ENCODE results near the gene IPO13.
A peak's percentile ranks its signal among the peaks of the same experiment; 100 is the strongest.

Gene IPO13

DNA sequence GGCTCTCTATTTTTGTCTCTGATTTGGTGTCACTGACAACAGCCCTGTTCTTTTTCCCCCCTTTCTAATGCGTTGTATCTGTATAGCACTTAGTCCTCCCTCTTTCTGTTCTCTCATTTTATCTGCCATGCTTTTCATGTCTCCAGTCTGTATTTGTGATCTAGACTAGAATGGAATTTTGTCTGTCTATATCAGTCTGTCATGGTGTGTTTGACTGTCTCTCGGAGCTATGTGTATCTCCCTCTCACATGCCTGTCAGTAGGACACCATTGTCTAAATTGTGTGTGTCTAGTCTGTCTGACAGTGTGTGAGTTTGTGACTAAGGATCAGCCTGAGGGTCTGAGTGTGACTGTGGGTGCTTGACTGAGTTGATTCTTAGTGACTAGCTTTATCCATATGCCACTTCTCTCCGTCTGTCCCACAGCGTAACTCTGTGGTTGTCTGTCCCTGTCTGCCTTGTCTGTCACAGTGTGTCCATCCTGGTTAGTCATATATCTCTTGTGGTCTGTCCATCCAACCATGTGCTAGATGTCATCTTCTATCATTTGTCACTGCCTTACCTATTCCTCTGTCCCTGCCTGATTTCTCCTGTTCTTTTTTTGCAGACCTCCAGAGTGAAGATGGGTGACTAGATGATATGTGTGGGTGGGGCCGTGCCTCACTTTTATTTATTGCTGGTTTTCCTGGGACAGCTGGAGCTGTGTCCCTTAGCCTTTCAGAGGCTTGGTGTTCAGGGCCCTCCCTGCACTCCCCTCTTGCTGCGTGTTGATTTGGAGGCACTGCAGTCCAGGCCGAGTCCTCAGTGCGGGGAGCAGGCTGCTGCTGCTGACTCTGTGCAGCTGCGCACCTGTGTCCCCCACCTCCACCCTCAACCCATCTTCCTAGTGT lies 30.9 kb downstream of the IPO13 start:
- DNase-seq (ENCODE audit: insufficient read length, low spot score) (no peak), FAIRE-seq (no peak)
- no peak for TF ChIP-seq POLR2A (IDR thresholded peaks at IDR 0.05; ENCODE audit: low read depth, low read length)

DNA sequence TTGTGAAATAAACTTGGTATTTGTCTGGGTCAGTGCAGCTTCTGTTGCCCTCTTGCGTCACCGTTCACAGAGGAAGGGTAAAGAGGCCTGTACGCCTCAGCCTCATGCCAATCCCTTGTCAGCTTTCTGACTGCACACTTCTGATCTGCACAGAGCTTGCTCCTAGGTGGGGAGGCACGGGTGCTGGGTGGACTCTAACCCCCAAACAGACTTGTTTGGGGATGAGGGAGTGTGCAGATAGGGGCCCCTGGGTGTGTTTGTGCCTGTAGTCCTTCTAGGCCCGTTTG lies 31.5 kb downstream of the IPO13 start:
- FAIRE-seq (no peak), DNase-seq (ENCODE audit: insufficient read length, low spot score) (no peak)
- no peak for TF ChIP-seq POLR2A (IDR thresholded peaks at IDR 0.05; ENCODE audit: low read depth, low read length)

- TF ChIP-seq POLR2A (IDR thresholded peaks at IDR 0.05; ENCODE audit: low read depth, low read length), result no peak
- FAIRE-seq (no peak), DNase-seq (ENCODE audit: insufficient read length, low spot score) (peak; percentile 78)
These were observed 32.0 kb downstream of the IPO13 start, which contains the start of gene B4GALT2 for GRCh38 chr1:43978551-43979260. Gene B4GALT2, plus strand, starts transcription at chr1:43979210. Its CDS starts 1,951 bp downstream, at chr1:43981161.

DNA sequence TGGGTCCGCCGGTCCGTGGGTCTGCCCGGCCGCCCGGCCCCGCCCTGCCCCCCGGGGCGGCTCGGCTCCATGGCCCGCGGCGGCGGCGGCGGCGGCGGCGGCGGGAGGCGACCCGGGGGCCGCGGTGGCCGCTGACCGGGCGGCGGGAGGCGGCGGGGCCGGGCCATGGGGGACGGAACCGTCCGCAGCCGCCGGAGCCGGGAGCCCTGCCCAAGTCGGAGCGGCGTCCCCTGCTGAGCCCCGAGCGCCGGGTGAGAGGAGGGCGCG lies 32.4 kb downstream of the IPO13 start:
- FAIRE-seq, result no peak
- no peak for DNase-seq (ENCODE audit: insufficient read length, low spot score)
- 0 out of 2 replicates have a peak, but pooled peaks have one; percentile 4 for TF ChIP-seq POLR2A (IDR thresholded peaks at IDR 0.05; ENCODE audit: low read depth, low read length)

- no peak; the same call in none of the 2 replicates for TF ChIP-seq POLR2A (IDR thresholded peaks at IDR 0.05; ENCODE audit: low read depth, low read length)
- FAIRE-seq, result no peak
- peak; percentile 82 for DNase-seq (ENCODE audit: insufficient read length, low spot score)
These were observed 32.9 kb downstream of the IPO13 start for GRCh38 chr1:43979528-43980254.

DNA sequence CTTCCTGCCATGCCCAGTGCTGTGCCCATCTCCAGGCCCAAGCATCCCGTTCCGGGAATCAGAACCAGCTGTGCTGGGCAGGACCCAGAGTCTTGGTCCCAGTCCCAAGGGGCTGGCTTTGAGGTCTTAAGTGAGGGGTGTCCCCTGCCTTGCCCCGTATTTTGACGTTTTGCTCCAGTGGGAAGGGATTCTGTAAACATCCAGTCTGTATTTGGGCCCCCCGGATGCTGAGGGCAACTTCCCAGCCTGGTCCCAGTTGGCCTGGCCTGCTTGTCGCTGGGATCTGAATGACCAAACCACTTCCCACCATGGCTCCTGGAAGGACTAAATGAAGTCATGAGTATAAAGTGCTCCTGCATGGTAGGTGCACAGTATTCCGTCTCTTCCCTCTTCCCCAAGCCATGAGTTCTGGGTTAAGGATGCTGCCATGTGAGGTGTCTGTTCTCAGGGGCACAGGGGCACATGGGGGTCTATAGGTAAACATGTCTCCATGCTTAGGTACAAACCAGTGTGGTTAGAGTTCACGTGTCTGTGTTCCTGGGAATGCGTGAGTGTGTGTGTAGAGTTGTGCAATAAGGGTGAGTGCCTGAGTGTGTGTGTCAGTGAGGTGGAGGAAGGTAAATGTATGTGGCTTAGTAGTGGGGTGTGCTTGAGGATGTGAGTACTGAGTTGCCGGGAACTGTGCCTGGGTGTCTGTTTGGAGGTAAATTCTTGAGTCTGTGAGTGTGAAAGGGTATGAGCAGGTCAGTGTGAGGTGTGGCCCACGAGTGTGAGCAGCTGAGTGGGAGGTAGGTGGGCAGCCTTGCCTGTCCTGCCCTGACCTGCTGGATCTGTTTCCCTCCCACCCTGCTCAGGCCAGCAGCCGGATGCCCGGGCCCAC lies 33.7 kb downstream of the IPO13 start:
- no peak for DNase-seq (ENCODE audit: insufficient read length, low spot score)
- TF ChIP-seq POLR2A (IDR thresholded peaks at IDR 0.05; ENCODE audit: low read depth, low read length), result no peak
- FAIRE-seq, result no peak

DNA sequence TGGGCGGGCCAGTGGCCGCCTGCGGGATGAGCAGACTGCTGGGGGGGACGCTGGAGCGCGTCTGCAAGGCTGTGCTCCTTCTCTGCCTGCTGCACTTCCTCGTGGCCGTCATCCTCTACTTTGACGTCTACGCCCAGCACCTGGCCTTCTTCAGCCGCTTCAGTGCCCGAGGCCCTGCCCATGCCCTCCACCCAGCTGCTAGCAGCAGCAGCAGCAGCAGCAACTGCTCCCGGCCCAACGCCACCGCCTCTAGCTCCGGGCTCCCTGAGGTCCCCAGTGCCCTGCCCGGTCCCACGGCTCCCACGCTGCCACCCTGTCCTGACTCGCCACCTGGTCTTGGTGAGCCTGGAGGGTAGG lies 34.4 kb downstream of the IPO13 start:
- no peak for TF ChIP-seq POLR2A (IDR thresholded peaks at IDR 0.05; ENCODE audit: low read depth, low read length)
- FAIRE-seq (no peak), DNase-seq (ENCODE audit: insufficient read length, low spot score) (no peak)

DNA sequence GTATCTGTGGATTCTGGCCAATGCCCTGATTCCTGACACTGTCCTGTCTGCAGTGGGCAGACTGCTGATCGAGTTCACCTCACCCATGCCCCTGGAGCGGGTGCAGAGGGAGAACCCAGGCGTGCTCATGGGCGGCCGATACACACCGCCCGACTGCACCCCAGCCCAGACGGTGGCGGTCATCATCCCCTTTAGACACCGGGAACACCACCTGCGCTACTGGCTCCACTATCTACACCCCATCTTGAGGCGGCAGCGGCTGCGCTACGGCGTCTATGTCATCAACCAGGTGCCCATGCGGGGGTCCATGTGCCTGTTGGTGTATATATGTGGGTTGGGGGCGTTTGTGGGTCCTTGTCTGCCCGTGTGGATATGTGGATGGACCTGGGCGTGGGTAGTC lies 34.9 kb downstream of the IPO13 start:
- DNase-seq (ENCODE audit: insufficient read length, low spot score) (no peak), FAIRE-seq (no peak)

GRCh38 chr1:43982241-43982640 lies 35.5 kb downstream of the IPO13 start:
- FAIRE-seq, result no peak
- TF ChIP-seq POLR2A (IDR thresholded peaks at IDR 0.05; ENCODE audit: low read depth, low read length), result no peak
- no peak for DNase-seq (ENCODE audit: insufficient read length, low spot score)

More for the DNA sequence above, 34.9 kb downstream of the IPO13 start:
- TF ChIP-seq POLR2A (IDR thresholded peaks at IDR 0.05; ENCODE audit: low read depth, low read length), result no peak

DNA sequence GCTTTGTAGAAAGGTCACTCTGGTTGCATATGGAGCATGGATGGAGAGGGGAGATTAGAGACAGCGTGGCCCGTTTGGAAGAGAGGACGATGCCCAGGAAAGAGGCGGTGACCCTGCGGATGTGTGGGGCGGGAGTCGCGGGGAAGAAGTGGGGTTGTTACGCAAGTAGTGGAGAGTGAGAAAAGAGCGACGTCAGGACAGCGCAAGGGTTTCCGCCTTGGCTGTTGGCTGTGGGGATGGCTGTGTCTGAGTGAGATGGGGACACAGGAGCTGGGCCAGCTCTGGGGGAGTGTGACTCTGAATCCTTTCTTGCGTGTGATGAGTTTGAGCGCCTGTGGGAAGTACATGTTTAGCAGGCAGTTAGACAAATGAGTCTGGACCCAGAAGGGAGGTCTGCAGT lies 36.1 kb downstream of the IPO13 start:
- TF ChIP-seq POLR2A (IDR thresholded peaks at IDR 0.05; ENCODE audit: low read depth, low read length), result no peak
- FAIRE-seq (no peak), DNase-seq (ENCODE audit: insufficient read length, low spot score) (no peak)

DNA sequence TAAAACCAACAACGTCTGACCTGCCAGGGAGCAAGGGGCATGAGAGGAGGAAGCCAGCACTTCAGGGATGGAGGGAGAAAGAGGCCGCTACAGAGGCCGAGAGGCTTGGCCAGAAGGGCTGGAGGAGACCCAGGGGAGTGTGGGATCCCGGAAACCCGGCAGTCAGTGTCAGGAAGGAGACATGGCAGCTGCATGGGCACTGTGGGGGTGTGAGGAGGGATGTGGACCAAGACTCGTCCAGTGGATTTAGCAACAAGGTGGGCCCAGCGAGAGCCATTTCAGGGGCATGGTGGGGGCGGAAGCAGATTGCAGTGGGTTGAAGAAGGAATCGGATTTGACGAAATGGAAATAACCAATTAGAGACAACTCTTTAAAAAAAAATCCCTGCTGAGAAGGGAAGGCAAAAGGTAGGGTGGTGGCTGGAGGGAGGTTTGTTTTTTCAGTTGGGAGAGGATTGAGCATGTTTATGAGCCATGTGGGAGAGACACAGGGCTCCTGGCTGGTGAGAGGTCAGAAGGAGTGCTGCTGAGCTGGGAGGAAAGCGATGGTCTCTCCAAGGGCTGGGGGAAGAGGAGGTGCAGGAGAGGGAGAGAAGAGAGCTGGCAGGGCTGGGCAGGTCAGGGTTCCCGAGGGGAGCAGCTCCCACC lies 36.6 kb downstream of the IPO13 start:
- TF ChIP-seq POLR2A (IDR thresholded peaks at IDR 0.05; ENCODE audit: low read depth, low read length), result no peak
- FAIRE-seq (no peak), DNase-seq (ENCODE audit: insufficient read length, low spot score) (no peak)

DNA sequence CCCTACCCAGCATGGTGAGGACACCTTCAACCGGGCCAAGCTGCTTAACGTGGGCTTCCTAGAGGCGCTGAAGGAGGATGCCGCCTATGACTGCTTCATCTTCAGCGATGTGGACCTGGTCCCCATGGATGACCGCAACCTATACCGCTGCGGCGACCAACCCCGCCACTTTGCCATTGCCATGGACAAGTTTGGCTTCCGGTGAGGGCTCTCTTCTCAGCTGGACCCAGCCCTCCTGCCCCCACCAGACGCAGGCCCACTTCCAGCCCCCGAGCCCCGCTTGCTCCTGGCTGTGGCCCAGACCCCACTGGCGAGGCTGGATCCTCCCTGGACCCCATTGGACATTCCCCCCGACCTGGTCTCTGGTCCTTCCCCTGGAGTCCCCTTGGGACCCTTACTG lies 38.1 kb downstream of the IPO13 start:
- FAIRE-seq (no peak), DNase-seq (ENCODE audit: insufficient read length, low spot score) (no peak)
- TF ChIP-seq POLR2A (IDR thresholded peaks at IDR 0.05; ENCODE audit: low read depth, low read length), result no peak

DNA sequence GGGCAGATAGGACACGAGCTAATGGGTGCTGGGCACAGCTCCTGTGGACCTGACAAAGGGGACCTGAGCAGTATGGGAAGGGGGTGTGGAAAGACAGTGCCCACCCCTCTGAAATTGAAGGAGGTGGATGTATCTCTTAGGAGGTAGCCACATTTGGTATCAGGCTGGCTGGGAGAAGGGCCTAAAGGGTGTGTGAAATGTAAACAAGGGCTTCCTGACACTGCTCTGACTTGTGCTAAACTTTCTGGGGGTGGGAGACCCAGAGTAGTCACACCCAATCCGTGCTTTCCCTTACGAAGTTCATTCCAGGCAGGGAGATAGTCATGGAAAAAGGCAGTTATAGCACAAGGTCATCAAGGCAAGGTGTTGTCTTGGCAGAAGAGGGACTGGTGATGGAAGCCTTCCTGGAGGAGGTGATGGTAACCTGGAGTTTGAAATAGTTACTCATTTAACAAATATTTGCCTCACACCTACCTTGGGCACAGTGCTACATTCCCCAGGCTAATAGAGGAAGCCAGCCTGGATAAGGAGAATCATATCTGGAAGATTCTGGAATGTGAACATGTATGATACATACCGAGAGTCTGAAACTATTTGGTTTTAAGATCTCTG lies 39.3 kb downstream of the IPO13 start:
- no peak for FAIRE-seq
- no peak for TF ChIP-seq POLR2A (IDR thresholded peaks at IDR 0.05; ENCODE audit: low read depth, low read length)
- DNase-seq (ENCODE audit: insufficient read length, low spot score), result no peak
